H1 (cell line): Measurements from ENCODE around the gene SKP1.

Experiments used
- ASH2L ChIP-seq: fragments of 200-600, 300-600 bp; sonication (generic); IDR thresholded peaks from one replicate; pipeline ENCODE4 v1.7.1; 2017; ENCODE audit warnings: low read length
- CHD2 ChIP-seq: IDR thresholded peaks from 2 replicates; pipeline ENCODE4 v1.6.1; 2012; ENCODE audit warnings: low read length, improper control_type of control experiment
- EZH2 ChIP-seq: fragments of 200-600 bp; sonication (generic); IDR thresholded peaks from 2 replicates; pipeline ENCODE4 v1.7.1; 2012; ENCODE audit warnings: low read depth, mild to moderate bottlenecking, moderate library complexity, low read length, inconsistent platforms; ENCODE audit not compliant: severe bottlenecking
- POLR2AphosphoS5 ChIP-seq: IDR thresholded peaks from 2 replicates; pipeline ENCODE4 v1.6.1; 2011; ENCODE audit warnings: low read depth, low read length
- TF ChIP-seq, protein P1 (sequence below), 3 experiments: IDR thresholded peaks; 1 replicate in 2 of 3; 2 replicates in 1 of 3; pipeline versions ENCODE4 v1.5.1 to v1.6.1; 2011; ENCODE audit warnings: low read length in 3 of 3, mild to moderate bottlenecking in 3 of 3, inconsistent platforms in 2 of 3, low read depth in 1 of 3, moderate library complexity in 1 of 3; ENCODE audit not compliant: insufficient read depth in 1 of 3; ENCODE audit errors: control extremely low read depth in 1 of 3

DNA sequence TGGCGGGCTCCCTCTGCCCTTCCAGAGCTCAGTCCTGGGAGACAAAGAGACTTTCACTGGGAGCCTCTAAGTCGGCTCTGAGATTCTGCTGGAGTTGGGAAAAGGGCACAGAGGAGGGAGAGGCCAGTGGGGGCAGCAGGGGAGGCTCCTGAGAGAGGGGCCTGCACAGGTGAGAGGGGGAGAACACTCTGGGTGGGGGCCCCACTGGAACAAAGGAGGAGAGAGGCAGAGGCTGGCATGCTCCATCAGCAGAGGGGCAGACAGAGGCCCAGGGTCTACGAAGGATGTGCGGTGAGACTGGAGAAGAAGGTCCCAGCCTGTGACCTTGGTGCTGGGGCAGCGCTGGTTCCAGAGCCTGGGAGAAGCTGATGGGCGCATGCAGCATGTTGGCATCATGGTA is 53.4 kb downstream of the SKP1 start:
- TF ChIP-seq EZH2 (no peak), CHD2 (no peak), POLR2AphosphoS5 (no peak), ASH2L (no peak)
- TF ChIP-seq, protein P1, sequence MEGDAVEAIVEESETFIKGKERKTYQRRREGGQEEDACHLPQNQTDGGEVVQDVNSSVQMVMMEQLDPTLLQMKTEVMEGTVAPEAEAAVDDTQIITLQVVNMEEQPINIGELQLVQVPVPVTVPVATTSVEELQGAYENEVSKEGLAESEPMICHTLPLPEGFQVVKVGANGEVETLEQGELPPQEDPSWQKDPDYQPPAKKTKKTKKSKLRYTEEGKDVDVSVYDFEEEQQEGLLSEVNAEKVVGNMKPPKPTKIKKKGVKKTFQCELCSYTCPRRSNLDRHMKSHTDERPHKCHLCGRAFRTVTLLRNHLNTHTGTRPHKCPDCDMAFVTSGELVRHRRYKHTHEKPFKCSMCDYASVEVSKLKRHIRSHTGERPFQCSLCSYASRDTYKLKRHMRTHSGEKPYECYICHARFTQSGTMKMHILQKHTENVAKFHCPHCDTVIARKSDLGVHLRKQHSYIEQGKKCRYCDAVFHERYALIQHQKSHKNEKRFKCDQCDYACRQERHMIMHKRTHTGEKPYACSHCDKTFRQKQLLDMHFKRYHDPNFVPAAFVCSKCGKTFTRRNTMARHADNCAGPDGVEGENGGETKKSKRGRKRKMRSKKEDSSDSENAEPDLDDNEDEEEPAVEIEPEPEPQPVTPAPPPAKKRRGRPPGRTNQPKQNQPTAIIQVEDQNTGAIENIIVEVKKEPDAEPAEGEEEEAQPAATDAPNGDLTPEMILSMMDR (IDR thresholded peaks at IDR 0.05; ENCODE audit: control extremely low read depth in 1 of 3, insufficient read depth in 1 of 3, low read depth in 1 of 3, low read length in 3 of 3): no peak
